ENCODE data around the gene FYB1. TPM values are rescaled to one million over a fixed set of nuclear protein-coding genes. Genes with fewer than 3 reads are reported as not detected.
A peak's percentile ranks its signal among the peaks of the same experiment; 100 is the strongest.

Gene FYB1
- total RNA-seq, 2 donors from 2014 or later = 3.1 to 4.0 TPM

- intact Hi-C loops (cut with DNase I) = loop anchor here (1.0 kb wide), 1 partner anchor 86 kb away; no protein-coding TSS in a partner anchor
- H3K27me3 ChIP-seq (replicated peaks; ENCODE audit: insufficient read depth) = no peaks in the 10 kb centered on the region
- H3K4me3 ChIP-seq = no peak overlapping the region
- H3K4me1 ChIP-seq (replicated peaks) = no peaks in the 10 kb centered on the region
- no peaks in the 10 kb centered on the region for H3K9me3 ChIP-seq
- H3K27ac ChIP-seq = no peak overlapping the region
- WGBS = 7% methylated on average over 3 of the region's 3 CpGs
- no peaks in the 10 kb centered on the region for H3K36me3 ChIP-seq
- TF ChIP-seq POLR2AphosphoS5 (IDR thresholded peaks at IDR 0.05) (peak; percentile 32), CTCF (IDR thresholded peaks at IDR 0.05) (peak; percentile 66 to 79 (median 72)), POLR2A (IDR thresholded peaks at IDR 0.05) (no peak)
- DNase-seq (ENCODE audit: low spot score) = peak; percentile 15
These were observed 138.7 kb downstream of the FYB1 start for GRCh38 chr5:39080597-39081204.

- H3K36me3 ChIP-seq = no peaks in the 10 kb centered on the region
- intact Hi-C loops (cut with DNase I) = loop anchor here (1.0 kb wide), 1 partner anchor 86 kb away; no protein-coding TSS in a partner anchor
- no peak for TF ChIP-seq POLR2A (IDR thresholded peaks at IDR 0.05)
- no peak for TF ChIP-seq POLR2AphosphoS5 (IDR thresholded peaks at IDR 0.05)
- TF ChIP-seq CTCF (IDR thresholded peaks at IDR 0.05) = no peak
- no peak for DNase-seq (ENCODE audit: low spot score)
- no peaks in the 10 kb centered on the region for H3K27me3 ChIP-seq (replicated peaks; ENCODE audit: insufficient read depth)
- H3K4me3 ChIP-seq = no peak overlapping the region
- no peak overlapping the region for H3K27ac ChIP-seq
- H3K4me1 ChIP-seq (replicated peaks) = no peaks in the 10 kb centered on the region
- 59% methylated on average over 2 of the region's 2 CpGs for WGBS
- H3K9me3 ChIP-seq = no peaks in the 10 kb centered on the region
These were observed 139.2 kb downstream of the FYB1 start for GRCh38 chr5:39080168-39080567.

GRCh38 chr5:39079147-39079546, 140.2 kb downstream of the FYB1 start:
- intact Hi-C loops (cut with DNase I) = loop anchor here (5.0 to 10.0 kb wide), 2 partner anchors 232 to 634 kb away; partner anchors contain the start of gene OSMR
- no peaks in the 10 kb centered on the region for H3K9me3 ChIP-seq
- H3K4me1 ChIP-seq (replicated peaks) = no peaks in the 10 kb centered on the region
- H3K27ac ChIP-seq = no peak overlapping the region
- no peak overlapping the region for H3K4me3 ChIP-seq
- H3K36me3 ChIP-seq = no peaks in the 10 kb centered on the region
- H3K27me3 ChIP-seq (replicated peaks; ENCODE audit: insufficient read depth) = no peaks in the 10 kb centered on the region
- no peak for DNase-seq (ENCODE audit: low spot score)
- WGBS = 80% methylated on average over 2 of the region's 2 CpGs
- TF ChIP-seq POLR2AphosphoS5 (IDR thresholded peaks at IDR 0.05) = no peak
- TF ChIP-seq CTCF (IDR thresholded peaks at IDR 0.05) = no peak
- TF ChIP-seq POLR2A (IDR thresholded peaks at IDR 0.05) = no peak

GRCh38 chr5:39076757-39077728, 142.3 kb downstream of the FYB1 start:
- Histone ChIP-seq H3K36me3 (no peaks in the 10 kb centered on the region), H3K9me3 (no peaks in the 10 kb centered on the region), H3K27ac (no peak overlapping the region), H3K4me1 (replicated peaks) (no peaks in the 10 kb centered on the region), H3K4me3 (no peak overlapping the region), H3K27me3 (replicated peaks; ENCODE audit: insufficient read depth) (no peaks in the 10 kb centered on the region)
- intact Hi-C loops (cut with DNase I) = loop anchor here (5.0 to 10.0 kb wide), 2 partner anchors 230 to 632 kb away; partner anchors contain the start of gene OSMR
- TF ChIP-seq POLR2A (IDR thresholded peaks at IDR 0.05) (no peak), POLR2AphosphoS5 (IDR thresholded peaks at IDR 0.05) (no peak), CTCF (IDR thresholded peaks at IDR 0.05) (no peak)
- 46% methylated on average over 6 of the region's 6 CpGs for WGBS
- no peak for DNase-seq (ENCODE audit: low spot score)
